ENCODE measurements around the gene WDR18. TPM values are rescaled to one million over a fixed set of nuclear protein-coding genes. Genes with fewer than 3 reads are reported as not detected.

Gene WDR18
- total RNA-seq, 1 donor from 2014 or later = 66.8 TPM

DNA sequence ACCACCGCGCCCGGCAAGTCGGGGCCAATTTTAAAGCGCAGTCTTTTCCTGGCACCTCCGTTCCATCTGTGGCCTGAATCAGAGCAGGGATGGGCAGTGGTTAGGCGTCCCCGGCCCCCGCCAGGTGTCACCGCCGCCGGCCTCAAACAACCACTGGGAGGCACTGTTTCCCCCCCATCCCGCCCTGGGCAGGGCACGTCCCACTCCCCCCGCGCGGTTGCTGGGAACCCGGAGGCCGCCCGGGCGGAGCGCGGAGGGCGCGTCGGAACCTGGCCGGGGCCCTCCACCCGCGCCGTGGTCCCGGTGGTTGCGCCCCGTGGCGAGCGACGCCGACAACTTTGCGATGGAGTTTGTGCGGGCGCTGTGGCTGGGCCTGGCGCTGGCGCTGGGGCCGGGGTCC, 15.9 kb downstream of the WDR18 start, which contains the start of gene GRIN3B:
GRIN3B (plus strand) TSS at position 325 of the 400 bp plus-strand sequence; CDS start at position 344, 19 bp downstream.
- TF ChIP-seq POLR2AphosphoS5 (IDR thresholded peaks at IDR 0.05; ENCODE audit: insufficient read depth in 1 of 2, low read depth in 1 of 2) = no peak
- no peak for TF ChIP-seq POLR2A (IDR thresholded peaks at IDR 0.05)
- TF ChIP-seq CTCF (IDR thresholded peaks at IDR 0.05) = peak in 2 of 3 experiments; percentile 3 to 21
- H3K27me3 ChIP-seq = peaks cover 10% of the 10 kb centered on the region
- H3K4me1 ChIP-seq = peaks cover 27% of the 10 kb centered on the region
- H3K27ac ChIP-seq = no peak within 1 kb of the TSS
- no peaks in the 10 kb centered on the region for H3K36me3 ChIP-seq
- H3K4me3 ChIP-seq = peak within 1 kb of the TSS in 1 of 2 donors; percentile 33
- DNase-seq (ENCODE audit: extremely low spot score in 2 of 2) = no peak
- intact Hi-C loops (cut with DNase I) = no loop called here
- H3K9me3 ChIP-seq = no peaks in the 10 kb centered on the region

DNA sequence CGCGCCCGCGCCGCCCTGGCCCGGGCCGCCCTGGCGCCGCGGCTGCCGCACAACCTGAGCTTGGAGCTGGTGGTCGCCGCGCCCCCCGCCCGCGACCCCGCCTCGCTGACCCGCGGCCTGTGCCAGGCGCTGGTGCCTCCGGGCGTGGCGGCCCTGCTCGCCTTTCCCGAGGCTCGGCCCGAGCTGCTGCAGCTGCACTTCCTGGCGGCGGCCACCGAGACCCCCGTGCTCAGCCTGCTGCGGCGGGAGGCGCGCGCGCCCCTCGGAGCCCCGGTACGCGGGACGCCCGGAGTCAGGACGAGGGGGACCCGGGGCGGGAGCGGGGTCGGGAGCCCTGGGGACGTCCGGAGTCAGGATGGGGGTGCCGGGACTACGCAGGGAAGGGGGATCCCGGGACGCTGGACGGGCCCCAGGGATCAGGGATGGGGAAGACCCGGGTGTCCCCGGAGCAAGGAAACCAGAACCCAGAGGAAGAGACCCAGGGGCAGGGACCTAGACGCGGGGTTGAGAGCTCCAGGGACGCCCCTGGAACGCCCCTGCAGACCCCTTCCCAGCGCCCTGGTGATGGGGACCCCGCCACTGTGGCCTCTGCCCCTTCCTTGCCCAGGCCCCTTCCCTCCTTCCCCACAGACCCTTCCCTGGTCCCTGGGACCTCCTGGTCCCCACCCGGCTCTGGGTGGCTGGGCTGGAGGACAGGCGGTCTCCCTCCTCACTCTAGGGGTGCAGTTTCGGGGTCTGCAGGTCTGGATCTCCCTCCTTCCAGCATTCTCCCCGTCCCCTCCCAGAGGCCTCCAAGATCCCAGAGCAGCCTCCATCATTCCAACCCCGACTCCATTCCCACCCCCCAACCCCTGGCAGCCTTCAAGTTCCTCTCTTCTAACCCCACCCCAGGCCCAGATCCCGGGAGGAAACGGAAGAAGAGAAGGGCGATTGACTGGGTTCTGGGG, 16.7 kb downstream of the WDR18 start:
- H3K27me3 ChIP-seq = peaks cover 10% of the 10 kb centered on the region
- intact Hi-C loops (cut with DNase I) = no loop called here

GRCh38 chr19:1001538-1002166, 17.5 kb downstream of the WDR18 start:
- H3K27me3 ChIP-seq = peaks cover 10% of the 10 kb centered on the region
- H3K27ac ChIP-seq = no peak overlapping the region
- H3K9me3 ChIP-seq = no peaks in the 10 kb centered on the region
- H3K36me3 ChIP-seq = no peaks in the 10 kb centered on the region
- DNase-seq (ENCODE audit: extremely low spot score in 2 of 2) = no peak
- H3K4me1 ChIP-seq = peaks cover 18% of the 10 kb centered on the region
- no peak for TF ChIP-seq POLR2AphosphoS5 (IDR thresholded peaks at IDR 0.05; ENCODE audit: insufficient read depth in 1 of 2, low read depth in 1 of 2)
- TF ChIP-seq CTCF (IDR thresholded peaks at IDR 0.05) = peak; percentile 60 to 82 (median 76)
- no peak overlapping the region for H3K4me3 ChIP-seq
- intact Hi-C loops (cut with DNase I) = no loop called here

More for the DNA sequence above, 16.7 kb downstream of the WDR18 start:
- H3K27ac ChIP-seq = no peak overlapping the region
- no peak for DNase-seq (ENCODE audit: extremely low spot score in 2 of 2)
- TF ChIP-seq POLR2AphosphoS5 (IDR thresholded peaks at IDR 0.05; ENCODE audit: insufficient read depth in 1 of 2, low read depth in 1 of 2) (no peak), POLR2A (IDR thresholded peaks at IDR 0.05) (no peak), CTCF (IDR thresholded peaks at IDR 0.05) (no peak)
- H3K4me1 ChIP-seq = peaks cover 25% of the 10 kb centered on the region
- H3K9me3 ChIP-seq = no peaks in the 10 kb centered on the region
- H3K36me3 ChIP-seq = no peaks in the 10 kb centered on the region
- H3K4me3 ChIP-seq = peak overlapping the region in 1 of 2 donors; percentile 33

DNA sequence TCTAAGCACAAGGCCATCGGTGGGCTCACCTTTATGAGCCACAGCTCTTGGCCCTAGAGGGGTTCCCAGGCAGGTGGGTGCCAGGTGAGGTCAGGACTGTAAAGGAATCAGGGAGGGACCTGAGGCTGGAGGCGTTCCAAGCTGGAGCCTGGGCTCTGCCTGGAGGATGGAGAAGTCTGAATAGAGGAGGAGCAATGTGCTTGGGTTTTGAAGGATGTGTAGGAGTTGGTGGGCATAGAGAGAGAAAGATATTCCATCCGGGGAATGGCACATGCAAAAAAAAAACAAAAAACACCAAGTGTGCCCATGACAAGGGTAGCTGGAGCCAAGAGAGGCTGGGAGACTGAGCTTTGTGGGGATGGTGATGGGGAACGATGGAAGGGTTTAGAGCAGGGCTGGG, 18.5 kb downstream of the WDR18 start:
- Histone ChIP-seq H3K27ac (no peak overlapping the region), H3K27me3 (peaks cover 10% of the 10 kb centered on the region), H3K9me3 (no peaks in the 10 kb centered on the region), H3K4me3 (no peak overlapping the region), H3K36me3 (no peaks in the 10 kb centered on the region), H3K4me1 (peaks cover 16% of the 10 kb centered on the region)
- TF ChIP-seq CTCF (IDR thresholded peaks at IDR 0.05) (no peak), POLR2AphosphoS5 (IDR thresholded peaks at IDR 0.05; ENCODE audit: insufficient read depth in 1 of 2, low read depth in 1 of 2) (no peak), POLR2A (IDR thresholded peaks at IDR 0.05) (no peak)
- no peak for DNase-seq (ENCODE audit: extremely low spot score in 2 of 2)
- intact Hi-C loops (cut with DNase I) = no loop called here

Measured in vagina (tissue), 2 donors.